ENCODE measurements around the gene OR5M10.
"Not testable (repeated sequence)": the region's sequence is repeated elsewhere in the genome, so short reads cannot be mapped to it uniquely, and the experiment has no call there.

The OR5M10 gene

DNA sequence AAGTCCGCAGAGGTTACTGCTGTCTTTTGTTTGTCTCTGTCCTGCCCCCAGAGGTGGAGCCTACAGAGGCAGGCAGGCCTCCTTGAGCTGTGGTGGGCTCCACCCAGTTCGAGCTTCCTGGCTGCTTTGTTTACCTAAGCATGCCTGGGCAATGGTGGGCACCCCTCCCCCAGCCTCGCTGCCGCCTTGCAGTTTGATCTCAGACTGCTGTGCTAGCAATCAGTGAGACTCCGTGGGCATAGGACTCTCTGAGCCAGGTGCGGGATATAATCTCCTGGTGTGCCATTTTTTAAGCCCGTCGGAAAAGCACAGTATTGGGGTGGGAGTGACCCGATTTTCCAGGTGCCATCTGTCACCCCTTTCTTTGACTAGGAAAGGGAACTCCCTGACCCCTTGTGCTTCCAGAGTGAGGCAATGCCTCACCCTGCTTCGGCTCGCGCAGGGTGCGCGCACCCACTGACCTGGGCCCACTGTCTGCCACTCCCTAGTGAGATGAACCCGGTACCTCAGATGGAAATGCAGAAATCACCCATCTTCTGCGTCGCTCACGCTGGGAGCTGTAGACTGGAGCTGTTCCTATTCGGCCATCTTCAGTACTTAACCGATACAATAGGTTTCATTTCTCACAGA, 14.7 kb upstream of the OR5M10 start:
- H3K4me2 ChIP-seq (ENCODE audit: low read length); H3K14ac ChIP-seq (ENCODE audit: low read length); H2BK5ac ChIP-seq (ENCODE audit: low read depth, low read length, poor library complexity); DNase-seq; H2BK12ac ChIP-seq (ENCODE audit: low read length); H3K9ac ChIP-seq (ENCODE audit: low read length); H3K9me3 ChIP-seq (ENCODE audit: insufficient read depth, low read depth, low read length); H3K27ac ChIP-seq (ENCODE audit: low read depth, low read length); H3K36me3 ChIP-seq (ENCODE audit: control insufficient read depth in 1 of 2, insufficient read depth in 2 of 2, low read length in 2 of 2); H4K12ac ChIP-seq (ENCODE audit: low read depth, low read length); H4K91ac ChIP-seq (ENCODE audit: low read depth, low read length); H3K79me2 ChIP-seq (ENCODE audit: control insufficient read depth, insufficient read depth, low read length, poor library complexity); H3K18ac ChIP-seq (ENCODE audit: low read length); H2AK5ac ChIP-seq (ENCODE audit: low read length); H2AFZ ChIP-seq (ENCODE audit: insufficient read depth, low read length, poor library complexity); H3K4ac ChIP-seq (ENCODE audit: low read depth, low read length); H4K8ac ChIP-seq (ENCODE audit: low read depth, low read length); H2BK120ac ChIP-seq (ENCODE audit: insufficient read depth, low read length, poor library complexity); H3K4me3 ChIP-seq (ENCODE audit: low read depth, low read length); H3K79me1 ChIP-seq (ENCODE audit: low read length); H3K4me1 ChIP-seq (ENCODE audit: control insufficient read depth in 1 of 2, insufficient read depth in 2 of 2, low read length in 2 of 2); H3K27me3 ChIP-seq (ENCODE audit: insufficient read depth, low read length); H3K23ac ChIP-seq (ENCODE audit: low read length): not testable (repeated sequence)
- WGBS (ENCODE audit: extremely low coverage, insufficient coverage, insufficient read length): no CpG with 5 or more reads among the region's 20 CpGs

DNA sequence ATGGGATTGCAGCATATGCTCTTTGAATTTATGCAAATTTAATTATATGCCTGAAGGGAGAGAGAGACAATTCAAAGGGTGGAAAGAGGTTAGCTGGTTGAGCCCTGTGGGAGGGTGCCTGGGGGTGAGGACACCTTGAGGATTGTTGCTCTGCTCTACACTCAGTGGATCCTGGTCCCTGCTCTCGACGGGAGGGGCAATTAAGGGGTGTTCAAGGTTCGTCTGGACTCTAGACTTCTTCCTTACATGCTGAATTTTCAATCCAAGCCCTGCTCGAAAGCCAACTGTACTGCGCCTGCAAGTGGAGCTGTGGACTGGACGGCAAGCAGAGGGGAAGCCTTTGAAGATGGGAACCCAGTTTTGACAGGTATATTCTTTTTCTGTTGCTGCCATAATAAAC, 18.9 kb downstream of the OR5M10 start:
- no peaks in the 10 kb centered on the region for H3K9me3 ChIP-seq (ENCODE audit: insufficient read depth, low read depth, low read length)
- no CpG with 5 or more reads among the region's 6 CpGs for WGBS (ENCODE audit: extremely low coverage, insufficient coverage, insufficient read length)
- H2BK120ac ChIP-seq (ENCODE audit: insufficient read depth, low read length, poor library complexity): no peak overlapping the region
- H2AFZ ChIP-seq (ENCODE audit: insufficient read depth, low read length, poor library complexity): no peak overlapping the region
- H3K9ac ChIP-seq (ENCODE audit: low read length): no peak overlapping the region
- H3K14ac ChIP-seq (ENCODE audit: low read length): no peak overlapping the region
- H3K4ac ChIP-seq (ENCODE audit: low read depth, low read length): no peak overlapping the region
- H3K79me1 ChIP-seq (ENCODE audit: low read length): no peaks in the 10 kb centered on the region
- no peak for DNase-seq
- H4K12ac ChIP-seq (ENCODE audit: low read depth, low read length): no peak overlapping the region
- no peak overlapping the region for H3K4me3 ChIP-seq (ENCODE audit: low read depth, low read length)
- no peak overlapping the region for H4K91ac ChIP-seq (ENCODE audit: low read depth, low read length)
- no peaks in the 10 kb centered on the region for H3K4me1 ChIP-seq (ENCODE audit: control insufficient read depth in 1 of 2, insufficient read depth in 2 of 2, low read length in 2 of 2)
- no peak overlapping the region for H2BK5ac ChIP-seq (ENCODE audit: low read depth, low read length, poor library complexity)
- H3K27me3 ChIP-seq (ENCODE audit: insufficient read depth, low read length): no peaks in the 10 kb centered on the region
- no peak overlapping the region for H3K23ac ChIP-seq (ENCODE audit: low read length)
- H3K27ac ChIP-seq (ENCODE audit: low read depth, low read length): no peak overlapping the region
- H2AK5ac ChIP-seq (ENCODE audit: low read length): no peak overlapping the region
- no peak overlapping the region for H3K18ac ChIP-seq (ENCODE audit: low read length)
- H4K8ac ChIP-seq (ENCODE audit: low read depth, low read length): no peak overlapping the region
- no peaks in the 10 kb centered on the region for H3K36me3 ChIP-seq (ENCODE audit: control insufficient read depth in 1 of 2, insufficient read depth in 2 of 2, low read length in 2 of 2)
- H3K79me2 ChIP-seq (ENCODE audit: control insufficient read depth, insufficient read depth, low read length, poor library complexity): no peaks in the 10 kb centered on the region
- H2BK12ac ChIP-seq (ENCODE audit: low read length): no peak overlapping the region
- no peak overlapping the region for H3K4me2 ChIP-seq (ENCODE audit: low read length)

DNA sequence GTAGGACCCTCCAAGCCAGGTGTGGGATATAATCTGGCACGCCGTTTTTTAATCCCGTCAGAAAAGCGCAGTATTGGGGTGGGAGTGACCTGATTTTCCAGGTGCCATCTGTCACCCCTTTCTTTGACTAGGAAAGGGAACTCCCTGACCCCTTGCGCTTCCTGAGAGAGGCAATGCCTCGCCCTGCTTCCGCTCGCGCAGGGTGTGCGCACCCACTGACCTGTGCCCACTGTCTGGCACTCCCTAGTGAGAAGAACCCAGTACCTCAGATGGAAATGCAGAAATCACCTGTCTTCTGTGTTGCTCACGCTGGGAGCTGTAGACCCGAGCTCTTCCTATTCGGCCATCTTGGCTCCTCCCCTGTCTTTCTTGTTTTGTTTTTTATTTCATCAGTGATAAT, 22.8 kb downstream of the OR5M10 start:
- not testable (repeated sequence) for H3K79me2 ChIP-seq (ENCODE audit: control insufficient read depth, insufficient read depth, low read length, poor library complexity); H3K23ac ChIP-seq (ENCODE audit: low read length); H2BK5ac ChIP-seq (ENCODE audit: low read depth, low read length, poor library complexity); H3K4me2 ChIP-seq (ENCODE audit: low read length); H3K79me1 ChIP-seq (ENCODE audit: low read length); H3K36me3 ChIP-seq (ENCODE audit: control insufficient read depth in 1 of 2, insufficient read depth in 2 of 2, low read length in 2 of 2); H3K4me3 ChIP-seq (ENCODE audit: low read depth, low read length); H3K14ac ChIP-seq (ENCODE audit: low read length); H2AK5ac ChIP-seq (ENCODE audit: low read length); H3K27me3 ChIP-seq (ENCODE audit: insufficient read depth, low read length); H2AFZ ChIP-seq (ENCODE audit: insufficient read depth, low read length, poor library complexity); H4K8ac ChIP-seq (ENCODE audit: low read depth, low read length); H2BK12ac ChIP-seq (ENCODE audit: low read length); H3K4ac ChIP-seq (ENCODE audit: low read depth, low read length); H3K9me3 ChIP-seq (ENCODE audit: insufficient read depth, low read depth, low read length); H3K9ac ChIP-seq (ENCODE audit: low read length); H4K12ac ChIP-seq (ENCODE audit: low read depth, low read length); H3K4me1 ChIP-seq (ENCODE audit: control insufficient read depth in 1 of 2, insufficient read depth in 2 of 2, low read length in 2 of 2); H3K18ac ChIP-seq (ENCODE audit: low read length); H4K91ac ChIP-seq (ENCODE audit: low read depth, low read length); H2BK120ac ChIP-seq (ENCODE audit: insufficient read depth, low read length, poor library complexity); H3K27ac ChIP-seq (ENCODE audit: low read depth, low read length); DNase-seq
- no CpG with 5 or more reads among the region's 13 CpGs for WGBS (ENCODE audit: extremely low coverage, insufficient coverage, insufficient read length)

DNA sequence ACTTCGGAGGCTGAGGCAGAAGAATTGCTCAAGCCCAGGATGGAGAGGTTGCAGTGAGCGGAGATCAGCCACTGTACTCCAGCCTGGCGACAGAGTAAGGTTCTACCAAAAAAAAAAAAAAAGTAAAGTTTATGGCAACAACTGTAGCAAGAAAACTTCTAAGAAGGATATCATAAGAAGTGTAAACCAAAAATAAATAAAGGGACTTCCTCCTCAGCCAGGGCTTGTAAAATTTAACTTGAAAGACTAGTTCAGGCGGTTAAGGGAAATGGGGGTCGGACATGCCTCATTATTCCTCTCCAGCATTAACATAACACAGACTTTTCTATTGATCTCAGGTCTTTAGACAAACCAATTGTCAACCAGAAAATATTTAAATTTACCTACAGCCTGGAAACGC, 32.0 kb downstream of the OR5M10 start:
- no peak overlapping the region for H3K4me3 ChIP-seq (ENCODE audit: low read depth, low read length)
- H3K36me3 ChIP-seq (ENCODE audit: control insufficient read depth in 1 of 2, insufficient read depth in 2 of 2, low read length in 2 of 2): no peaks in the 10 kb centered on the region
- H3K4ac ChIP-seq (ENCODE audit: low read depth, low read length): no peak overlapping the region
- no peak overlapping the region for H3K4me2 ChIP-seq (ENCODE audit: low read length)
- H3K18ac ChIP-seq (ENCODE audit: low read length): no peak overlapping the region
- H3K4me1 ChIP-seq (ENCODE audit: control insufficient read depth in 1 of 2, insufficient read depth in 2 of 2, low read length in 2 of 2): no peaks in the 10 kb centered on the region
- no peaks in the 10 kb centered on the region for H3K79me2 ChIP-seq (ENCODE audit: control insufficient read depth, insufficient read depth, low read length, poor library complexity)
- no peak overlapping the region for H4K8ac ChIP-seq (ENCODE audit: low read depth, low read length)
- no peak overlapping the region for H3K9ac ChIP-seq (ENCODE audit: low read length)
- no peak overlapping the region for H3K14ac ChIP-seq (ENCODE audit: low read length)
- no peak overlapping the region for H4K12ac ChIP-seq (ENCODE audit: low read depth, low read length)
- no peak overlapping the region for H2BK120ac ChIP-seq (ENCODE audit: insufficient read depth, low read length, poor library complexity)
- no peaks in the 10 kb centered on the region for H3K79me1 ChIP-seq (ENCODE audit: low read length)
- no peak overlapping the region for H3K23ac ChIP-seq (ENCODE audit: low read length)
- H4K91ac ChIP-seq (ENCODE audit: low read depth, low read length): no peak overlapping the region
- no peak for DNase-seq
- H2AFZ ChIP-seq (ENCODE audit: insufficient read depth, low read length, poor library complexity): no peak overlapping the region
- H2BK12ac ChIP-seq (ENCODE audit: low read length): no peak overlapping the region
- no peak overlapping the region for H2AK5ac ChIP-seq (ENCODE audit: low read length)
- no peak overlapping the region for H2BK5ac ChIP-seq (ENCODE audit: low read depth, low read length, poor library complexity)
- H3K27ac ChIP-seq (ENCODE audit: low read depth, low read length): no peak overlapping the region
- WGBS (ENCODE audit: extremely low coverage, insufficient coverage, insufficient read length): no CpG with 5 or more reads among the region's 6 CpGs
- no peaks in the 10 kb centered on the region for H3K27me3 ChIP-seq (ENCODE audit: insufficient read depth, low read length)
- peaks cover 4% of the 10 kb centered on the region for H3K9me3 ChIP-seq (ENCODE audit: insufficient read depth, low read depth, low read length)
